COLO668 (cell line): ENCODE measurements around the gene CREG2.

Source experiments
- DNase-seq: peaks from one replicate; lab custom pipeline; 2025; ENCODE audit not compliant: unreplicated experiment; lab: John Stamatoyannopoulos, UW

Gene CREG2, protein sequence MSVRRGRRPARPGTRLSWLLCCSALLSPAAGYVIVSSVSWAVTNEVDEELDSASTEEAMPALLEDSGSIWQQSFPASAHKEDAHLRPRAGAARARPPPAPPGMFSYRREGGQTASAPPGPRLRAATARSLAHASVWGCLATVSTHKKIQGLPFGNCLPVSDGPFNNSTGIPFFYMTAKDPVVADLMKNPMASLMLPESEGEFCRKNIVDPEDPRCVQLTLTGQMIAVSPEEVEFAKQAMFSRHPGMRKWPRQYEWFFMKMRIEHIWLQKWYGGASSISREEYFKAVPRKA

GRCh38 chr2:101387151-101387834 lies at the start of gene CREG2:
Gene CREG2 (minus strand): TSS chr2:101387503. CDS start chr2:101387457, 46 bp downstream.
- DNase-seq = peak; percentile 82

DNA sequence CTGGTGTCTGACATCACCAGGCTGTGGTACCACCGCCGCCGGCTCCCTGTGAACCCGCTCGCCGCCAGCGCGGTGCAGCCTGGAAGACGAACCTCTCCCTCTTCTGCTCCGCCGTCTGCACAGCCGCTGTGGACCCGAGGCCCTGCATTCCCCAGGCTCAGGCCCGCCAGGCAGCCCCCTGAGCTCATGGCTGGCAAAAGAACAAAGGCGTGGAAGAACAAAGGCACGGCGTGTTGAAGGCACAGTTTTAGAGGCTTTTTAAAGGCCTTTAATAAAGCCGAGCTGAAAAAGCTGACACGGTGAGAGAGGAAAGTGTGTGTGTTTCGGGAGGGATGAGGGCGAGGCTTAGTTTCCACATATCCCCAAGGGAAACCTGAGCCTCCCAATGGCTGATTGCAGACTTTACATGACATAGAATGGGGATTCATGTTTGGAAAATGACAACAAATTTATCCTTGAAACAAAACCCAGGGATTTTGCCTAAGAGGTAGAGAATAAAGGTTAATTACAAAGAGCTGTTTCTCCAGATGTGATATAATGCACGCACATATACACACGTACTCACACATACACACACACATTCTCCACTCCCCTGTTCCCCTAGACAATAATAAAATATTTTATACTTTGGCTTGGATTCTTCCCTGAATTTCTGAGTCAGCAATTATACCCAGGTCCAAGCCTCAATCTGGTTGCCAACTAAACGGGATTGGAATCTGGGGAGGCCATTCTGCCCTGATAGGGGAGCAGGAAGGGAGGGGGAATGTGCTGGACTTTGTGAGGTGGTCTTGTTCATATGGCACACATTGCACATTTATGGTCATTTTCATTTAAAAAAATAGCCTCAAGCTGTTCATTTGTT lies 47.9 kb upstream of the CREG2 start:
- DNase-seq = no peak

DNA sequence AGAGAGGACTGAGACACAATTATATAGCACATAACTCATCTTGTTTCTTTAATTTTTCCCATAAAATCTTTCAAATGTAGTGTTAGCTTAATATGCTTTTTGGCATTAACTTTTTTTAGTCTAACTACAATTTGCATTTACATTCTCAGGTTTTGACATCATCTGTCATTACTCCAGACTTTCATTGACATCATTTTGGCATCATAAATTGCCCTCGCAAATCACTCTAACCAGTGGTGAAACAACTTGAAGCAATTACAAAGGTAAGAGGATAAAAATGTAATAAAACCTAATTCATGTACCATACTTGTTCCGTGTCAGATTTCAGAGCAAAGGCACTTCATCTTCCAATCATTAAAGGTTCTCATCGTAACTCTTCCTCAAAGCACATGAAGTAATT lies 46.2 kb upstream of the CREG2 start:
- no peak for DNase-seq

DNA sequence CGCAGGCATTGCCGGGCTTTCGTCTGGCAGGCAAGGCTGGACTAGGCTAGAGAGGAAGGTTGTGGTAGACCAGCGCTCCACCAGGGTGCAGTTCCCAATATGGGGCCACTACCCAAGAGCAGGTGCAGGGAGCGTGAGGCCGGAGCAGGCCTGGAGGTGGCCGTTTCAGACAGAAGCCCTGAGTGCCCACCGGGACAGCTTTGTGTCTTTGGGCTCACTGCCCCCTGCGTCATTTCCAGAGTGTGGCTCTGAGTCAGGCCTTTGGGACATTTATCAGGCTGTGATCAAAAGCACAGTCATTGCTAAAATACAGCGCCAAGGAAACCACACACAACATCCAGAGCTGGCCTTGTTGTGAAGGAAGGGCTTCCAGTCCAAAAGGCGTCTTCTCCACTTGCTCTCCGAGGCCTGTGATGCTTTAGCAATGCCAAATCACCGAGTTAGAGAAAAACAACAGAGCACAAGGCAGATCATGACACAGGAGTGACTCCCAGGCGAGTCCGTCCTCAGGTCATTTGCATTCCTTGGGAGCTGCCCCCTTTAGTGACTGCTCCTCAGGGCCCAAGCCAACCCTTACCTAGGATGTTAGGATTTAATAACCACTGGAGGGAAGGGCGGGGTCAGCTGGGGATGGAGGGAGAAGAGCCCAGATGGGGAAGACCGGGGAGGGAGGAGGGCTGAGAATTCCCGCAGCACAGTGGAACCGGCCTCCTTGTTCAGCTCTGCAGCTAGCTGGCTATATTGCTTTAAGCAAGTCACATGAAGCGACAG lies 45.3 kb upstream of the CREG2 start:
- DNase-seq = no peak

GRCh38 chr2:101431486-101431885 lies 44.2 kb upstream of the CREG2 start:
- no peak for DNase-seq

DNA sequence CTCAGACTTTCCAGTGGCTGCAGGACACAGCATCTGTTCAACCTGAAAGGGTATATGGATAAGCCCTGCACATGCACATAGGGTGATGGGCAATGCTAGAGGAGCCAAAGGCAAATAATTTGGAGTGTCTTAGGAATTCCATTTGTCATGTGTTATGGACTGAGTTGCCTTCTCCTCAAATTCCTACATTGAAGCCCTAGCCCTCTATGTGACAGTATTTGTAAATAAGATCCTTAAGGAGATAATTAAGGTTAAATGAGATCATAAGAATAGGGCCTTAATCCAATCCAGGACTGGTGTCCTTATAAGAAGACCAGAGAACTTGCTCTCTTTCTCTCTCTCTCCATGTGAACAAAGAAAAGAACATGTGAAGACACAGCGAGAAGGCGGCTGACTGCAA lies 42.9 kb upstream of the CREG2 start:
- DNase-seq = no peak

DNA sequence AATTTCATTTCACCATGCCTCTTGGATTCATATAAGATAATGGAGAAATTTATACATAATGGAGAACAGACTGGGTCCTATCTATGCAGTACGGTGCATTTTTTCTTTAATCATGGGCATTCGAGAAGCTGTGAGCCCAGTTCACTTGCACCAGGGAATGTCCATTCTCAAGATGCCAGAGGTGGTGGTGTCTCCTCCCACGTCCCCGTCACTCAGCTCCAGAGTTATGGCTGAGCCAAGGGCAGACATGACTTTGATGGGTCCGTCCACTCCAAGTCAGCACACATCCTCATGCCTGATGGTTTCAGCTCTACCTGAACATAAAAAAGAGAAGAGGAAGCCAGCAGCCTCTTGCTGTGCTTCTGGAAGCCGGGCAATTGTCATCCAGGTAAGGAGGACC lies 42.1 kb upstream of the CREG2 start:
- DNase-seq = no peak

- no peak for DNase-seq
Observed at GRCh38 chr2:101428422-101429176, 41.3 kb upstream of the CREG2 start.

GRCh38 chr2:101427743-101428142 lies 40.4 kb upstream of the CREG2 start:
- DNase-seq = no peak

DNA sequence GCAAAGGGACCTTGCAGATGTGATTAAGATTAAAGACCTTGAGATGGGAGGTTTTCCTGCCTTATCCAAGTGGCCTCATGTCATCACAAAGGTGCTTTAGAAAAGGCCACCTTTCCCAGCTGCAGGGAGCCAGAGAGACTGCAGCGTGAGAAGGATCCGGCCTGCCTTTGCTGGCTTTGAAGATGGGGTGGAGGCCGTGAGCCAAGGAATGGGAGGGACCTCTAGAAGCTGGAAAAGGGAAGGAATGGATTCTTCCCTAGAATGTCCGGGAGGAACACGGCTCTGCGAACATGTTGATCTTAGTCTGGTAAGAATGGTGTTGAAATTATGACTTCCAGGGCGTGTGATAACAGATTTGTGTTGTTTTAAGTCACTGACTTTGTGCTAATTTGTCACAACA lies 39.9 kb upstream of the CREG2 start:
- no peak for DNase-seq

DNA sequence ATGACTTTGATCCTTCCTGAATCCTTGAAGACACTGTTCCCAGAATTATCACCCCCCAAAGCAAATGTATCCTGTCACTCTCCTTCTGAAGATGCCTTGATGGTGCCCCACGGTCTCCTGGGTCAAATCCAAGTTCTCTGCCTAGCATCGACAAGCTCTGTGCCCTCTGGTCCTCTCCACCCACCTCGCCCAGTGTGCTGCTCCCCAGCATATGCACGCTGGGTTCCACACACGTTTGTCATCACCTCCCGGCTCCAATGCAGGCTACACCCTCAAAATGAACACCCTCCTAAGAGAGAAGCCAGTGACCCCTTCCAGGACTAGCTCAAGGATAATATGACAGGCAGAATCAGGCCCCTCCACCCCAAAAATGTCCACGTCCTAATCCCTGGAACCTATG lies 39.5 kb upstream of the CREG2 start:
- DNase-seq = no peak

- DNase-seq = no peak
Observed at GRCh38 chr2:101420623-101421022, 33.3 kb upstream of the CREG2 start.

DNA sequence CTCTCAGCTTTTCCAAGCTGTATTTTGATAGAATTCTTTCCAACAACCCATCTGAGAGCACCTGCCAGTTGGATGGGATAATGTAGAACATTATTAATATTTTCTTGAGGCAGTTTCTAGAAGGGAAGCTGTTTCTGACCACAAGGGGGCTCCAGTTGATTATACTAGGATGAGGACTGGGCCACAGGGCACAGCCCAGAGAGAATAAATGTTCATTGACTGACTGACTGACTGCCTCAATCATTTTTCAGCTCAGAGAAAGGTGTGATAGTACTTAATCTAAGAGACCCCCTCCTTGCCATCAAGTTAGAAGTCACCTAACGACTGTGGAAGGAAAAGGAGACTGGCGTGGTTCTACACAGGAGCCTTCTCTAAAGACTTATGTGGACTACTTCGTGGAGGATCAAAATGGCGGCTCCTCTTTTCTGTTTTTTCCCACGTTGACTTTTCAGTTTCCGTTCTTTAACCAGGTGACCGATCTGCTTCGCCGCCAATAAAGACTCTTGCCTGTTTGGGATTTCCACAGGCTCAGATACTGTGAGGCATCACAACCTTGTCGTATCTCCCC lies 31.9 kb upstream of the CREG2 start:
- peak; percentile 55 for DNase-seq

GRCh38 chr2:101418460-101419095 lies 31.3 kb upstream of the CREG2 start:
- no peak for DNase-seq

DNA sequence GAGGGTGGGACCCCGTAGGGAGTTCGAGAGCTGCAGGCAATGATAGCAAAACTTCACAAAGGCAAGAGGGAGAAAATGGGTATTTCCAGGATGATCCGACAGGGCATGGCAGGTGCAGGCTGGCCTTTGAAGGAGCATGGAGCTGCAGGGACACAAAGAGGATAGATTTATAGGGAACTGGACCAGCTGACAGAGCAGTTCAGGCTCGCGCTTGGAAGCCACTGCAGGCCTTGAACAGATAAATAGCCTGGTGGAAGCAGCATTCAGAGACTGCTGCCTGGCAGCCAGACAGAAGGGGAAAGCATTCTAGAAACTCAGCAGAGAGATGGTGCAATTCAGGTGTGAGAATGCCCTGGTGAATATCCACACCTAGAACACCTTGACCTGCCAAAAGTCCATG lies 29.3 kb upstream of the CREG2 start:
- DNase-seq = no peak

GRCh38 chr2:101415884-101416283 lies 28.6 kb upstream of the CREG2 start:
- DNase-seq = no peak

GRCh38 chr2:101415220-101415619 lies 27.9 kb upstream of the CREG2 start:
- DNase-seq = no peak

GRCh38 chr2:101412092-101412694 lies 24.9 kb upstream of the CREG2 start:
- DNase-seq = no peak

DNA sequence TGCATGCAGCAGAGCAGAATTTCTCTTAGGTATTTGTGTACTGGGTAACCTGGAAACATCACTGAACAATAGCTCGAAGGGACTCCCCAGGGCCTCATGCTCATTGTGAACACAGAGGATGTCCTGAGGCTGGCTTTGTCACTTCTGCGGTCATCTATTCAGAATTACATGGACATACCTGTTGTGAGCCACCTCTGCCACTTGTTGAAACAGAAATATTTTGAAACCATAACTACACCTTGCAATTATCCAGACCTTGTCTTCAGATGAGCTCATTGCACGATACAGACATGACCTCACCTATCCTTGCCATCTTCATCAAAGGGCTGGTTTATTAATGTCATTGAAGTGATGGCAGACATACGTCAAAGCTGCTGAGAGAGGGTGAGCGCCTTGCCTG lies 23.4 kb upstream of the CREG2 start:
- DNase-seq = peak; percentile 84
